Mesenteric fat pad (tissue), 1 donor: ENCODE data around the gene EID2. TPM values are rescaled to one million over a fixed set of nuclear protein-coding genes. Genes with fewer than 3 reads are reported as not detected.

Experiments used
- DNase-seq: peaks from one replicate; pipeline ENCODE4 v3.0.0-alpha.2; 2020; ENCODE audit warnings: low spot score
- long read RNA-seq: library from polyadenylated mRNA; unstranded; transcript quantifications from one replicate; pipeline ENCODE4 v2.0.0, GENCODE V29; 2020
- total RNA-seq: library from RNA; stranded (reverse); fragmentation: NEBNext Ultra II Directional; extraction: Animal tissue kit (Norgen Biotek cat#: 25700); gene quantifications from one replicate; pipeline ENCODE4 v1.2.1, GENCODE V29; 2021
- donor health status: DM: yes; HTN: yes; CAD: no.

Gene EID2
- total RNA-seq: 12.7 TPM
- long read RNA-seq, partial matches to known transcripts: 0 of 3 reads
- long read RNA-seq, other reads (novel, unspliced or antisense): 1 of 3 reads

- DNase-seq: peak; percentile 99
Observed at GRCh38 chr19:39539518-39540332, at the start of gene EID2. TSS of gene EID2 (minus strand) at chr19:39540161. CDS start at chr19:39540079, 82 bp downstream.

DNA sequence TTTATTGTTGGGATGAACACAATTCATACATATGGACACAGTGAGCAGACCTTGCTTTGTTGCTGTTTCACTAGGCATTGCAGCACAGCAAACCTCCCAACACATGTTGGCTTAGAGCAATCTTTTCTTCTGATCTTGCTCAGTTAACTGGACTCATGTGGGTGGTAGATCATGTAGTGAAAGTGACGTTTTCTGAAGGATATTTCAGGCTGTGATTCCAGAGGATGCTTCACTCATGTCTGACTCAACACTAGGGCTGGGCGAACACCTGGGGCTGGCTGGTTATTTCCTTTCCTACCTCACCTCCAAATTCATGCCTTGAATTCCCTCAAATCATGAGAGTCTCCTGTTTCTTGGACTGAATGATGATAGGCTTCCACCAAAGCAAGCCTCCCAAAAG lies 48.1 kb upstream of the EID2 start:
- no peak for DNase-seq

DNA sequence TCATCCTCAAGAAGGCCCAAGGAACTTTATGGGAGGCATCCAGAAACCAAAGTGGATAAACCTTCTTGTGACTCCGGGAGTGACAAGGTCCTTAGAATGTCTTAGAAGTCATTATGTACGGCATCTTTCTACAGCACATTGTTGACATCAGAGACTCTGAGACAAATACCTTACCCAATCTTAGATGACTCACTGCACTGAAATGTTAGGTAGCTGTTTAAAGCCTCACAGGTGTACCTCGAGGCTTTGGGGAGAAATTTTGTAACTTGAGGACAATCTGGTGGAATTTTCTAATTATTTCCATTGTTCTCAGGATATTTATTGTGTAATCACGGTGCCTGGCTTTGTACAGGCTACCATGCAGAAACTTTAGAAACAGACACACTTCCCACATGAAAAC lies 47.5 kb upstream of the EID2 start:
- no peak for DNase-seq

- no peak for DNase-seq
Observed at GRCh38 chr19:39582891-39583625, 43.1 kb upstream of the EID2 start.

DNA sequence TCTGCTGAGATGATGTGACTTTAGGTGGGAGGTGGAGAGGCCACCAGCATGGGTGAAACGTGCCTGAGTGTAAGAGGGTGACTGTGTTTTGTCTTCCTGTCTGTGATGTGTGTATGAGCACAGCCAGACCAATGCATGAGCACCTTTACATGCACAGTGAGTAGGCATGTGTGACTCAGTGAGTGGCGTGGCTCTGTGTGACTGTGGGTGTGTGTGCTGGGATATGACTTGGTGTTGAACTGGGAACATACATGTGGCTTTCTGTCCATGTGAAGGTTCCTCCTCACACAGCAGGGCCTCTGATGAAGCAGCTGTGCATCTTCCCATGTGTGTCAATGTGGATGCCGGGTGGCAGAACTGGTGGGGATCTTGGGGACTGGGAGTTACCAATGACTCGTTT lies 42.5 kb upstream of the EID2 start:
- DNase-seq: no peak

DNA sequence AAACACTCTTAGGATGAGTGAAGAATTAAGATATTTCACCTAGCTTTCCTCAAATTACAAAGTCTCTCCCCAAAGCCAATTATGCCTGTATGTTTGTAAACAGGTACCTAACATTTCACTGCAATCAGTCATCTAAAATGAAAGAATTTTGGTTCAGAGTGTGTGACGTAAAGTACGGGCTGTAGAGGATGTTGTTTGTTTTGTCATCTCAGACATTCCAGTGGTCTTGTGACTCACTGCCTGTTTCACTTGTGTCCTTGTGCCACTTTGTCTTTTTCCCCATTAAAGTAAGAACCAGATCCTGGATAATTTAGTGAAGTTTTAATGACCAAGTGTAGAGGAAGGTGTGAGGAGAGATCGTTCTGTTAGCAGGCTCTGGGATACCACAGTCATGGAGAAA lies 28.6 kb upstream of the EID2 start:
- DNase-seq: no peak

DNA sequence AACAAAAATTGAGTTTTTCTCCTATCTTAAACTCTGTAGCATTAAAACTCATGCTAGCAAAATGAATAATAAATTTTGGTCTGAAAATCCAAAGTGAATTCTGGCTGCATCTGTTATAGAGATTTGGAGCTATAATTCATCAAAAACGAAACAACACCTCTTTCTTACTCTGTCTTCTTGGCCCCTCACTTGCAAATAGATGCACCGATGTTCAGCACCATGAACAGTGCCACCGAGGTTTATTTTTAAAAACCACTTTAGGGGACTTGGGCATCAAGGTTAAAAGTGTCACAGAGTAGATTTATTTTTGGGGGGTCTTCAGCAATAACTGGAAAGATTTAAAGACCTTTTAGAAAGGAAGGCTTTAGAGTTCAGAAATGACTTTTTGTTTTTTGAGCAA lies 26.1 kb upstream of the EID2 start:
- no peak for DNase-seq

DNA sequence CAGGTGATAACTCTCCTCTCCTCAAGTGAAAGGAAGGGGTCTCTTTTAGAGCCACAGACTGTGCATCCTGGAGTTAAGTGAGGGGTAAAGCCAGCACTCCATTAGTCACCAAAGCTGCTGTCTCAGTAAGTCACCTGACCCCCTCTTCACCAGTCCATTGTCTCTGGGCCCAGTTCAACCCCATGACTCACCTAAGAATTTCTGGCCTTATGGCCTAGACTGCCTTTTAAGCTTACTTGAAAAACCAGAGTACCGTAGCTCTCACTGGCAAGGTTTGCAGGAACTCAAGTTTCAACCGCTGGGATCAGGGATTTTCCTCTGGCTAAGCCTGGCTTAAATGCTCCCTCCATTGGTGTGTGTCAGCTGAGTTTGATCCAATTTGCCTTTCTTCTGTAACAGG lies 23.4 kb upstream of the EID2 start:
- DNase-seq: no peak

GRCh38 chr19:39558624-39559117 lies 18.7 kb upstream of the EID2 start:
- DNase-seq: no peak

- DNase-seq: no peak
Observed at GRCh38 chr19:39557811-39558623, 18.1 kb upstream of the EID2 start.

DNA sequence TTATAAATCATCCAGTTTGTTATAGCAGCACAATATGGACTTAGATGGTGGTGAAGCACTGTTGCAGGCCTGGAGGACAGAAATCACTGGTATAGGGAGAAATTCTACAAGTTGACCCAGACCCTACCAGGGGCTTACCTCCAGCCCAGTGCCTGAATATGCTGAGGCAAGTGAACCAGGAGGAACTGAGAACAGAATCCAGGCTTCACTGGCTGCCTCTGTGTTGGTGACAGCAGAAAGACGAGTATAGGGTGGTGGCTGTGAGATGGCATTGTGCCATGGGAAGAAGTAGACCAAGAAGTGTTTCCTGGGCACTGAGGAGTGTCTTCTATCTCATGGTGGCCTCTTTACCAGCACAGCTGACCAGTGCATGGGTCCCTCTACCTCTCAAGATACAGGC lies 15.9 kb upstream of the EID2 start:
- DNase-seq: no peak

DNA sequence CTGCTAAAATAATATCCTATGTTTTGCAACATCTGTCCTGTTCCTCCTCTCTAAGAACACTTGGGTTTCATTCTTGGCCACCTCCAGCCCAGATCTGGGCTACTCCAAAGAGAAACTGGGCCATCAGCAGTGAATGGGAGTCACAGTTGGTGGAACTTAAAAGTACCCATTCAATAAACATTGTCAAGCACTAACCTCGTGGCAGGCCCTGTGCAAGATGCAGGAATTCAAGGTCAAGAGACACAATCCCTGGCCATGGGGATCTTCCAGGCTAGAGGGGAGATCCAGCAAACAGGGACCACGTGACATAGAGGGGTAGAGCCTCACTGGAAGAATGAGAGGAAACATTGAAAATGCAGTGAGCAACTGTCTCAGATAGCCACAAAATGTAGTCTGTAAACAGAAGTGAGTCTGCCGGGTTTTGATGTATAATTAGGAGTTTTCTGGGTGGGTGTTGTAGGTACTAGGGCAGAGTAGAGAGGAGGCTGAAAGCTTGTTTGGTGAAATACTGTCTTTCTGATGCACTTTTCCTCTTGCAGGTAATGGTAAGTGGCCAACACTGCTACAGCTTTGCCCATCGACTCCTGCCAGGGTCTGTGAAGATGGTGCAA lies 14.8 kb upstream of the EID2 start:
- no peak for DNase-seq

- no peak for DNase-seq
Observed at GRCh38 chr19:39553082-39553652, 13.2 kb upstream of the EID2 start.

- DNase-seq: no peak
Observed at GRCh38 chr19:39550197-39550596, 10.2 kb upstream of the EID2 start.

- no peak for DNase-seq
Observed at GRCh38 chr19:39546599-39546998, 6.6 kb upstream of the EID2 start.

DNA sequence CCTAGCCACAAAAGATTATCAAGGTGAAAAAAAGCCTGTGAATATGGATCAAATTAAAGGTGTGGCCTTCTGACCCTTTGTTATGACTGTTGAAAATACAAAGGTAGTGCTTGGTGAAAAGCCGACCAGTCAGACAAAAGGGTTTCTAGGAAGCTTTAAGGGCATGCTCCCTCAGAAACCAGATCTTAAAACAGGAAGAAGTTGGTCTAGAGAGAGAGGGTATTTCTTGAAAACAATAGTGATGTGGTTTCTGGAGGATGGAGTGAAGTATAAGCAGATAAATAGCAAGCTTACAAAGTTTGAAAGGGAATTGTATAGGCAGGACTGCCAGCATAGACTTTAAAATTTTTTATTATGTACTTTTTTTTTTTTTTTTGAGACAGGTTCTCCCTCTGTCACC lies 5.0 kb upstream of the EID2 start:
- DNase-seq: no peak

DNA sequence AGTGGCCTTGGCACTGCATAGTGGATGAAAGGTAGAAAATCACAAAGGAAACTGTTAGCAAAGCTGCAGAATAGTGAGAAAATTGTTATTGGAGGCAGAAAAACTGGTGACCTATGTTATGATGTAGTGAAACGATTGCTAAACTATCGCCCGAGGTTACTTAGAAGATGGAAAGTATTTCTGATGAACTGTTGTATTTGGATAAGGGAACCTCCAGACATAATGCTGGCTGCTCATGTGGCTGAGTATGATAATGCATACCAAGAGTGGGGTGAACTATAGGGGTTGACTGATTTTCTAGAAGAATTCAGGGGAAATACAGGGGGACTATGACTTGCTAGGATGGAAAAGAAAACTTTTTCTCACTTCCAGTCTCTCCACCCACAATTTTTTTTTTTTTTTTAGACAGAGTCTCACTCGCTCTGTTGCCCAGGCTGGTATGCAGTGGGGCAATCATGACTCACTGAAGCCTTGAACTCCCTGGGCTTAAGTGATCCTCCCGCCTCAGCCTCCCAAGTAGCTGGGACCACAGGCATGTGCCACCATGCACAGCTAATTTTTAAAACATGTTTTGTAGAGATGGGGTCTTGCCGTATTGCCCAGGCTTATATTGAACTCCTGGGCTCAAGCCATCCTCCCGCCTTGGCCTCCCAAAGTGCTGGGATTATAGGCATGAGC lies 4.4 kb upstream of the EID2 start:
- no peak for DNase-seq

DNA sequence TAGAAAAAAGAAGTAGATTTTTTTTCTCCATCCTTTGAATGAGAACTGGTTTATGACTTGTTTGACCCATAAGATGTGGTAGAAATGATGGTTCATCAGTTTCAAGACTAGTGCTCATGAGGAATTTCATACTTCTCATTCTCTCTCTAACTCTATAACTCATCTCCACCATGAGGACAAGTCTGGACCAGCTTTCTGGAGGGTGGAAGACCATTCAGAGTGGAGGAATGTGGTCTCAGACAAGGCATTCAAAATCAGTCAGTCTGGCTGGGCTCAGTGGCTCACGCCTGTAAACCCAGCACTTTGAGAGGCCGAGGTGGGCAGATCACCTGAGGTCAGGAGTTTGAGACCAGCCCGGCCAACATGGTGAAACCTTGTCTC lies 3.5 kb upstream of the EID2 start:
- DNase-seq: no peak

GRCh38 chr19:39542206-39542605 lies 2.2 kb upstream of the EID2 start:
- no peak for DNase-seq

DNA sequence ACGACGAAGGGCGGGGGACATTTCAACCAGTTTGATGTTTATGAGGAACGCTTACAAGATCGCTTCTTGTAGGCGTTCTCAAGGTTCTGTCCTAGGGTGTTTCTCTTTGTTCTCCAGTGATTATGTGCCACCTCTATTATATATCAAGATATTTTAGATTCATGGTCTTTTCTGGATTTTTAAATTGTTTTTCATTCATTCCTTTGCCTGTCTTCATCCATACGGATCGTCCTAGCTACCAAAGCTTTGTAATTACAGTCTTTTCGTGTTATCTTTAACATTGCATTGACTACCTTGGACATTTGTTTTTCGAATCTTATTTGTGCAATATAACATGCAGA lies 342 bp upstream of the EID2 start:
- no peak for DNase-seq

DNA sequence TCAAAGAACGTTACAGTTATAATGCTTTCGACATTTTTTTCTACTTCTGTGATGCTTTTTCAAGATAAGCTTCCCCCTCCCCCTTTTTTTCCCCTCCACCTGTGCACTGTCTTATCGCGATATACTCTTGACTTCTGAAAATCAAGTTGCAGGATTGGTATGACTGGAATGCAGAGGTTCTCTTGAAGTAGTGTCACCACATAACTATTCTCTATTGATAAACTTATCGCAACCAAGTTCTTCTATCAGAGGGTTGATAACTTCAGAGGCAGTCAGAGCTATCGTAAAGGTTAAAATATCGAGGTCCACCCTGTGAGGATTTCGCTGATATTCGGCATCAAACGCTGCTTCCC lies 820 bp downstream of the EID2 start:
- DNase-seq: no peak
